NK-92 (cell line): ENCODE results near the gene CMTM4.
"Not testable (repeated sequence)": the region's sequence is repeated elsewhere in the genome, so short reads cannot be mapped to it uniquely, and the experiment has no call there.

Experiments
- DNase-seq: peaks from one replicate; lab custom pipeline; 2025; ENCODE audit not compliant: unreplicated experiment; lab: John Stamatoyannopoulos, UW

CMTM4 gene

GRCh38 chr16:66649167-66649566 is 47.4 kb downstream of the CMTM4 start:
- no peak for DNase-seq

DNA sequence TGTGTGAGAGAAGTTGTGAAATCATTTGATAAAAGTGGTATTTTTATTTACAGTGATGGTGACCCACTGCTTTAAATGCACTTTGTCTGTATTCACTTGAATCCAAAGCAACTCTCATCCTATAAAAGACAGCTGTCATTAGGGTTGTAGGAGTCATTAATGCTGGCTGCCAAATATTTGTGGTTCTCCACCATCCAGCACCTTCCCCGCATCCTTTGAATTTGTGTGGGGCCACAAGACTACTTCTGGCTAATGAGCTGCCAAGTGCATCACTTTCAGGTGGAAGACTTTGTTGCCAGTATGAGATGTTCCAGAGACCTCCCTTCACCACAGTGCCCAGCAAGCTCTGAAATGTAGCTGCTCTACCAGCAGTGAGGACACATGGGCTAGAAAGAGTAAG is 48.7 kb downstream of the CMTM4 start:
- DNase-seq = no peak

GRCh38 chr16:66641387-66641786 is 55.2 kb downstream of the CMTM4 start:
- no peak for DNase-seq

- DNase-seq = no peak
These were observed 55.7 kb downstream of the CMTM4 start for GRCh38 chr16:66640724-66641314.

DNA sequence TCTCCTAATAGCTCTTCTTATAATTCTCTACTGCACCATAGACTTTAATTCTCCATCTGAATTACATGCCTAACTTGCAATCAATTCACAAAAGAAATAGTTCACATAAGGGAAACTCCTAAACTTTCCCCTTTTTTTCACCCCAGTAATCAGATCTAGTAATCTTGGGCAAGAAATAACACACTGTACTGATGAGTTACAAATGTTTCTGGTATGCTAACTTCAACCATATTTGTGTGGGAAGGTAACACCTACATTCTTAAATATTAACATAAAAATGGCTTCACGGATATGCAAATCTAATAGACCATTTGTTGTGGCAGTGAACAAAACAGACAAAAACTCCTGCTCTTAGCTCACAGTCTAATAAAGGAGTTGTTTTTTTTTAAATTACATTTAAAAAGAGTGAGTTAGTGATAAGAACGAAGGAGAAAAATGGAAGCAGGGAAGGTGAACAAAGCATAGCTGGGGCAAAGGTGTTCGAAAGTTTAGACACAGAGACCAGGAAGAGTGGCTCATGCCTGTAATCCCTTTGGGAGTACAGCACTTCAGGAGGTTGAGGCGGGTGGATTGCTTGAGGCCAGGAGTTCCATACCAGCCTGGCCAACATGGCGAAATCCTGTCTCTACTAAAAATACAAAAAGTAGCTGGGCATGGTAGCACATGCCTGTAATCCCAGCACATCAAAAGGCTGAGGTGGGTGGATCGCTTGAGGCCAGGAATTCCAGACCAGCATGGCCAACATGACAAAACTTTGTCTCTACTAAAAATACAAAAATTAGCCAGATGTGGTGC is 57.3 kb downstream of the CMTM4 start:
- DNase-seq = no peak

- DNase-seq = no peak
These were observed 58.7 kb downstream of the CMTM4 start for GRCh38 chr16:66637806-66638205.

DNA sequence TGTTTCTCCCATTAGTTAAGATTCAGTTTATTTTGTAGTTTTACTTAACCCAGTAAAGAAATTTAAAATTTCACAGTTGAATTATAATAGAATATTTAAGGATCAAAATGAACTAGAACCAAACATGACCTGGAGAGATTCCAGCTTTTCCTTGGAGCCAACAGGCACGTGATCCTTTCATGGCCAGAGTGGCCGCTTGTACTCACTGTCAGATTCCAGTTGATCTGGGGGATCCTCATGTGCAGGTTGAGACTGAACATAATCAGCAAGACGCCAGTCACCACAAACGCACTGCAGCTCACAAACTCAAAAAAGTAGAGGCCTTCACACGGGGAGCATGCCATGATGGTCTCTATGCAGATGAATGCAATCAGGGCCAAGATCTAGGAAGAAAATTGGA is 60.3 kb downstream of the CMTM4 start:
- no peak for DNase-seq

GRCh38 chr16:66635406-66635805 is 61.1 kb downstream of the CMTM4 start:
- no peak for DNase-seq

- DNase-seq = no peak
These were observed 61.9 kb downstream of the CMTM4 start for GRCh38 chr16:66634527-66635196.

DNA sequence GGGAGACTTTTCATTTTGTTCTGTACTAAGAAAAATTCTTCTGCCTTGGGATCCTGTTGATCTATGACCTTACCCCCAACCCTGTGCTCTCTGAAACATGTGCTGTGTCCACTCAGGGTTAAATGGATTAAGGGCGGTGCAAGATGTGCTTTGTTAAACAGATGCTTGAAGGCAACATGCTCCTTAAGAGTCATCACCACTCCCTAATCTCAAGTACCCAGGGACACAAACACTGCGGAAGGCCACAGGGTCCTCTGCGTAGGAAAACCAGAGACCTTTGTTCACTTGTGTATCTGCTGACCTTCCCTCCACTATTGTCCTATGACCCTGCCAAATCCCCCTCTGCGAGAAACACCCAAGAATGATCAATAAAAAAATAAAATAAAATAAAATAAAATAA is 65.0 kb downstream of the CMTM4 start:
- DNase-seq = not testable (repeated sequence)

GRCh38 chr16:66630561-66631260 is 65.8 kb downstream of the CMTM4 start:
- DNase-seq = not testable (repeated sequence)

DNA sequence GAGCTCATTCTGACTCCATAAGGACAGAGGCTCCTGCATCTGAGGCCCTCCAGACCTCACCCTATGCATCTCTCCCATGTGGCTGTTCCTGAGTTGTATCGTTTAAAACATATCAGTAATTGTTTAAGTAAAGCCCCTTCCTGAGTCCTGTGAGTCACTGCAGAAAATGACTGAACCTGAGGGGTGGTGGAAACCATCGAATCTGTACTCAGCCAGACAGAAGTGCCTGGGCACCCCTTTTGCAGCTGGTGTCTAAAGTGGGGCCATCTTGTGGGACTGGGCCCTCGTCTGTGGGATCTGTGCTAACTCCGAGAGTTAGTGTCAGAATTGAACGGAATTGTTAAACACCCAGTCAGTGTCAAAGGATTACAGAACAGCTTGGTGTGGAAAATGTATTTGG is 66.7 kb downstream of the CMTM4 start:
- DNase-seq = no peak

GRCh38 chr16:66627611-66628378 is 68.7 kb downstream of the CMTM4 start:
- DNase-seq = not testable (repeated sequence)

DNA sequence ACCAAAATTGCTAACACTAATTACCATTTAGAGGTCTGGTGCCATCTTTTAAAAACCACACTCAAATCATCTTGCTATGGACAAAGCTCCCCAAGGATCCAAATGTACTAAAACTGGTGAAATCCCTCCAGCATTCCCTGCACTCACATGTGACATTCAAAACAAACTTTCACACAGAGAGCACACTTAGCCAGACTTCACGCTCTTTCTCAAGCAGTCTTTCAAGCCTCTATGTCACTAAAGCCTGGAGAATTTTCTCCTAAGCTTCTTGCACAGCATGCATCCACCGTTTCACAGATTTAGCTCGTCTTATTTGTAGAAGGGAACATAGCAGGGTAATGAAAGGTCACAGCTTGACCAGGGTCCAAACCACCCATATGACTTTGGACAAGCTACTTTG is 72.8 kb downstream of the CMTM4 start:
- DNase-seq = no peak

DNA sequence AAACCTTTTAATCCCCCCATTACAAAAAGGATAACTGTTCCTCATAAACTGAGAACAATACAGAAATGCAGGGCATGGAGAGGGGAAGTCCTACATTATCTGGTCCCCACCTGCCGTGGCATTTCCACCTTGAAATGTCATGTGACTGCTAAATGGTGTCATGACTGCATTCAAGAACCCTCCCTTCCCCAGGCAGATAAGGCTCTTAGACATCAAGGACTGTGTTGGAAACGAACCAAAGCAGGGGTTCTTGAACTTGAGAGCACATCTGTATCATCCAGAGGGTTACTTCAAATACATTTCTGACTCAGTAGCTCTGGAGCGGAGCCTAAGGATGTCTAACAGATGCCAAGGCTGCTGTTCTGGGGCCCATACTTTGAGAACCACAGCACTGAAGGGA is 73.7 kb downstream of the CMTM4 start:
- no peak for DNase-seq

- no peak for DNase-seq
These were observed 74.6 kb downstream of the CMTM4 start for GRCh38 chr16:66621973-66622372.

DNA sequence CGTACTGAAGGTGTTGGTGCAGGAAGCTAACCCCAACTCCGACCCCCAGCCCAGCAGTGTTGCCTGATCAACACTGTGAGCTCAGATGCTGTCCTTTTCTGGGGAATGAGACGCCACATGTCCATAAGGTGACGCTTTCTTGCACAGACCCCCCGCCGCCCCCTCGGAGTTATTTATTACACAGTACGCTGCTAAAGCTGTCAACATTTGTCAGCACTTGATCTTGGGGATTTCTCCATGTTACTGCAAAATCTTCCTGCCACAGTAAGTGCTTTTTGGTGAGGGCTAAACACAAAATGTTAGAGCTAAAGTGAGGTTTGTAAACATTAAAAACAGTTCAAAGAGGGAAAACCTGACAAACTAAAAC is 76.1 kb downstream of the CMTM4 start:
- DNase-seq = no peak

DNA sequence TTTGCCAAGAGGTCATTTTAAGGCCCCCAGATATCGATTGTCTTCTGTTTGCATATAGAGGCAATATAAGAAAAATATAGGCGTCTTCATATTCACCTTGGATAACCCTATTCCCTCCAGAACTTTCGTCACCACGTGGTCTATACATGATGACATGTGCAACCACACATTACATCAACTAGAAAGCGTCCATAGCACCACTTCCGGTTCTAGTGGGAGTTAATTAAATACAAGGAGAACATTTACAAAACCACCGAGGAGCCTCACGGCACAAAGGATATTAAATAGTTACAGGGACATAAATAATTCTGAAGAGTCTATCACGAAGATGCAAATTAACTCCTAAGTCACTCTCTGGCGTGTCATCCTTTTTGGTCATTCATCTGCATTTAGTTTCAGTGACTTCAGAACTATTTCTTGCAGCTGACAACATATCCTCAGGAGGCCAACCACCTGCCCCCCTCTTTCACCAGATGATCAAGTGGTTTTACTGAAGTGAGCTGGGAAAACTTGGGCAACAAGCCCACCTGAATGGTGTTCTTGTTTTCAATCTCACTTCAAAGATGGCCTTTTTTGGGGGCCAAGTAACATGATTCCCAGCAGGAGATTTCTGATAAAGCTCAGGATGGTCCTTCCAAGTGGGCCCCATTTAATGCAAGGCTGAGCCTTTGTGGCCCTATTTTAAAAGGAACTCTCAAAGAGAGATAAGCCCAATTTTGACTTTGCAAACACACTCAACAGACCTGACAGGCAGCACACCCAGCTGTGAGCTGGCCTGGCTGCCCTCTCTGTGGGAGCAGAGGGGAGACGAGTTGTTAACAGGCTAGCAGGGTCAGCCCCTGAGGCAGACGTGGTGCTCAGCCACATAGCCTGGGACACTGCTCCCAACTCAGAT is 76.8 kb downstream of the CMTM4 start:
- no peak for DNase-seq

- no peak for DNase-seq
These were observed 77.8 kb downstream of the CMTM4 start for GRCh38 chr16:66618588-66619375.
